A673 (cell line): ENCODE results near the gene ESRRB. TPM values are rescaled to one million over a fixed set of nuclear protein-coding genes. Genes with fewer than 3 reads are reported as not detected.
A peak's percentile ranks its signal among the peaks of the same experiment; 100 is the strongest.

Experiments used
- BruUV-seq: library from RNA; stranded (reverse); fragments of 400-500 nt; replicated peaks from 2 replicates; lab custom pipeline; 2021; lab: Mats Ljungman, UMichigan
- CTCF ChIA-PET: fragments of 300-600 bp; sonication (Branson Sonifier 250); formaldehyde crosslinking; loops from one replicate; lab custom pipeline; 2022; ENCODE audit warnings: antibody characterized with exemption; lab: Charles Lee
- POLR2A ChIA-PET: fragments of 300-600 bp; sonication (Branson Sonifier 250); formaldehyde crosslinking; loops from one replicate; lab custom pipeline; 2022; ENCODE audit warnings: antibody characterized with exemption; ENCODE audit not compliant: low non-redundant PET; lab: Charles Lee
- DNase-seq: peaks from one replicate; pipeline ENCODE4 v3.0.0-alpha.2; 2015; ENCODE audit warnings: low spot score
- H3K27ac ChIP-seq: fragments of 200-600 bp; sonication (generic); 2 replicates; pipeline ENCODE4 v1.5.1; 2016; ENCODE audit warnings: mixed run types, low read depth, mild to moderate bottlenecking, mixed read lengths, antibody characterized with exemption, low read length; ENCODE audit not compliant: poor library complexity, severe bottlenecking
- H3K27me3 ChIP-seq: fragments of 200-600 bp; sonication (generic); replicated peaks from 2 replicates; pipeline ENCODE4 v1.6.1; 2017; ENCODE audit warnings: mixed run types, low read depth, mild to moderate bottlenecking, mixed read lengths, antibody characterized with exemption, low read length; ENCODE audit not compliant: insufficient read depth, poor library complexity
- H3K36me3 ChIP-seq: fragments of 200-600 bp; sonication (generic); 2 replicates; pipeline ENCODE4 v1.6.1; 2016; ENCODE audit warnings: mixed run types, mild to moderate bottlenecking, mixed read lengths, antibody characterized with exemption, low read length; ENCODE audit not compliant: insufficient read depth, poor library complexity, severe bottlenecking
- H3K4me1 ChIP-seq: fragments of 200-600 bp; sonication (generic); 2 replicates; pipeline ENCODE4 v1.6.1; 2017; ENCODE audit warnings: mixed run types, mild to moderate bottlenecking, mixed read lengths, antibody characterized with exemption, low read length; ENCODE audit not compliant: insufficient read depth, poor library complexity, severe bottlenecking
- H3K4me3 ChIP-seq: fragments of 200-600 bp; sonication (generic); 2 replicates; pipeline ENCODE4 v1.5.1; 2016; ENCODE audit warnings: low read depth, mixed run types, mild to moderate bottlenecking, mixed read lengths, low read length; ENCODE audit not compliant: poor library complexity, severe bottlenecking
- H3K9me3 ChIP-seq: fragments of 200-600 bp; sonication (generic); 2 replicates; pipeline ENCODE4 v1.6.1; 2016; ENCODE audit warnings: mixed run types, low read depth, mild to moderate bottlenecking, mixed read lengths, antibody characterized with exemption, low read length; ENCODE audit not compliant: poor library complexity, severe bottlenecking
- EZH2 ChIP-seq: fragments of 200-600 bp; sonication (generic); IDR thresholded peaks from 2 replicates; pipeline ENCODE4 v1.6.1; 2017; ENCODE audit warnings: borderline replicate concordance, low read depth, mild to moderate bottlenecking, mixed read lengths, antibody characterized with exemption, low read length; ENCODE audit not compliant: poor library complexity, severe bottlenecking
- intact Hi-C: fragments of 100-400 bp; cut with micrococcal nuclease; formaldehyde crosslinking; loops from one replicate; pipeline ENCODE4 v1.10.0; 2022; ENCODE audit not compliant: unreplicated experiment
- total RNA-seq: library from RNA; stranded (reverse); gene quantifications from 2 replicates; pipeline ENCODE4 v1.2.3, GENCODE V29; 2021
- TF ChIP-seq, protein P1 (sequence below): fragments of 300-800, 200-600 bp; sonication (generic); conservative IDR thresholded peaks from 2 replicates; pipeline ENCODE4 v1.5.1; 2017; ENCODE audit warnings: low read depth, mild to moderate bottlenecking, antibody characterized with exemption, low read length, moderate library complexity, mixed read lengths

Gene ESRRB
- total RNA-seq, 1 experiment from 2014 or later: 0.47 TPM

DNA sequence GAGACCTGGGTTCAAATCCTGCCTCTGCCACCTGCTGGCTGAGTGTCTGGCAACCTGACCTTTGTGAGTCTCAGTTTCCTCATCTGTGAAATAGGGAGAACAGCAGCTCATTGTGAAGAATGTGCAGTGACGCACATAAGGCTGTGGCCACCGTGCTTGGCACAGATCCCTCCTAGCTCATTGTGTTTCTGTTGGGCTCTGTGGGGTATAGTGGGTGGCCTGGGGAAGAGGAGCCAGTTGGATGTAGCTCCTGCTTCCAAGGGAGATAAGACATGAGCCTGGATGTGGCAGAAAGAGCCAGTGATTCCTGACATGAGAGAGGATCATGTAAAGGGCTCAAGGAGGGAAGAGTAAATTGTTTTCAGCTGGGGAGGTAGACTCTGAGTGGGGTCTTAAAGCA, 120.0 kb downstream of the ESRRB start:
- Histone ChIP-seq H3K4me3 (no peak overlapping the region), H3K27ac (no peak overlapping the region), H3K27me3 (no peaks in the 10 kb centered on the region), H3K4me1 (no peaks in the 10 kb centered on the region), H3K36me3 (no peaks in the 10 kb centered on the region), H3K9me3 (no peaks in the 10 kb centered on the region)
- ChIA-PET CTCF (interaction anchor here (0.6 kb wide), 1 partner anchor 9 kb away, joined by 3 read pairs; no protein-coding TSS in a partner anchor), POLR2A (no interaction called here)
- no TSS peak for BruUV-seq
- intact Hi-C loops: no loop called here
- TF ChIP-seq, protein P1, sequence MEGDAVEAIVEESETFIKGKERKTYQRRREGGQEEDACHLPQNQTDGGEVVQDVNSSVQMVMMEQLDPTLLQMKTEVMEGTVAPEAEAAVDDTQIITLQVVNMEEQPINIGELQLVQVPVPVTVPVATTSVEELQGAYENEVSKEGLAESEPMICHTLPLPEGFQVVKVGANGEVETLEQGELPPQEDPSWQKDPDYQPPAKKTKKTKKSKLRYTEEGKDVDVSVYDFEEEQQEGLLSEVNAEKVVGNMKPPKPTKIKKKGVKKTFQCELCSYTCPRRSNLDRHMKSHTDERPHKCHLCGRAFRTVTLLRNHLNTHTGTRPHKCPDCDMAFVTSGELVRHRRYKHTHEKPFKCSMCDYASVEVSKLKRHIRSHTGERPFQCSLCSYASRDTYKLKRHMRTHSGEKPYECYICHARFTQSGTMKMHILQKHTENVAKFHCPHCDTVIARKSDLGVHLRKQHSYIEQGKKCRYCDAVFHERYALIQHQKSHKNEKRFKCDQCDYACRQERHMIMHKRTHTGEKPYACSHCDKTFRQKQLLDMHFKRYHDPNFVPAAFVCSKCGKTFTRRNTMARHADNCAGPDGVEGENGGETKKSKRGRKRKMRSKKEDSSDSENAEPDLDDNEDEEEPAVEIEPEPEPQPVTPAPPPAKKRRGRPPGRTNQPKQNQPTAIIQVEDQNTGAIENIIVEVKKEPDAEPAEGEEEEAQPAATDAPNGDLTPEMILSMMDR: no peak
- TF ChIP-seq EZH2: no peak
- no peak for DNase-seq

DNA sequence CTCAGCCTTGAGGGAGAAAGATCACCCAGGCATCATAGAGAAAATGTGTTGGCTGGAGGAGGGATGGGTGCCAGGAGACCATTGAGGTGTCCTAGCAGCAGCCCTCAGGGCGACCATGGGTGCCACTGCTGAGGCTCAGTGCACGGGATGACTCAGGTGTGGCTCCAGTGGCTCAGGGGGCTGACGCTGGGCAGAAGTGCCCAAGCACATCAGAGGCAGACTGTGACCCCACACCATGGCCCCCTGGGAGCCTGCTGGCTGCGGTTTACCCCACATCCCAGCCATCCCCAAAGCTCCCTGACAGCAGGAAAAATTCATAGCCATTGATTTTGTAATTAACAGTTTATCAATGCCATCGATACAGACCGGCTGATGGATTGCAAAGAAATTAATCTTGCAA, 120.7 kb downstream of the ESRRB start:
- H3K4me1 ChIP-seq: no peaks in the 10 kb centered on the region
- H3K27me3 ChIP-seq: no peaks in the 10 kb centered on the region
- no peak overlapping the region for H3K4me3 ChIP-seq
- CTCF ChIA-PET: no interaction called here
- no peaks in the 10 kb centered on the region for H3K36me3 ChIP-seq
- no TSS peak for BruUV-seq
- intact Hi-C loops: no loop called here
- POLR2A ChIA-PET: no interaction called here
- H3K9me3 ChIP-seq: no peaks in the 10 kb centered on the region
- no peak overlapping the region for H3K27ac ChIP-seq
- DNase-seq: no peak
- TF ChIP-seq EZH2: no peak
- TF ChIP-seq, protein P1: no peak

DNA sequence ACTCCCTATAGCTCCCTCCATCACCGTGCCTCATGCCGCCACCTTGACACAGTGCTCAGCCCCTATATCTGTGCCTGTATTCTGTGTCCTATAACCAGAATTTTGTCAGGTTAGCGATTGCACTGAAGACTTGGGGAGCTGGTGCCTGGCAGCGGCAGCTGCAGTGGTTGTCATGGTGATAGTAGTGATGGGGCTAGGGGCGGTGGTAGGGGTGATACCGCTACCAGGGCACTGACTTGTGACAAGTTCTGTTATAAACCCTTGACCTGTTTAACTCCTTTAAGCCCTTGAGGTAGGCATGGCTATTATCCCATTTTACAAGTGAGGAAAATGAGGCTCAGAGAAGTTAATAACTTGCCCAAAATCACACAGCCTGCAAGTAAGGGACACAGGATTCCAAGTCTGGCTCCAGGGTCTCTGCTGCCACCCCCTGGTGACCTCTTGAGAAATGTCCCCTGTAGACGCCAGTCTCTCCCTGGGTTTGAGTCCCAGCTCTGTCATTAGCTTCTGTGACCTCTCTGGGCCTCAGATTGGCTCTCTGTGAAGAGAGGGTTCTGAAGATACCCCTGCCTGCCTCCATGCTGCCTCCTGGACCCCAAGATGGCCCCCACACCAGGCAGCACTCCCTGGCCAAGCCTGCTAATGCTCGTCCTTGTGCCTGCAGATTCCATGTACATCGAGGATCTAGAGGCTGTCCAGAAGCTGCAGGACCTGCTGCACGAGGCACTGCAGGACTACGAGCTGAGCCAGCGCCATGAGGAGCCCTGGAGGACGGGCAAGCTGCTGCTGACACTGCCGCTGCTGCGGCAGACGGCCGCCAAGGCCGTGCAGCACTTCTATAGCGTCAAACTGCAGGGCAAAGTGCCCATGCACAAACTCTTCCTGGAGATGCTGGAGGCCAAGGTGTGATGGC, 121.9 kb downstream of the ESRRB start:
- DNase-seq: peak; percentile 30
- Histone ChIP-seq H3K9me3 (no peaks in the 10 kb centered on the region), H3K27me3 (no peaks in the 10 kb centered on the region), H3K4me1 (no peaks in the 10 kb centered on the region), H3K4me3 (no peak overlapping the region), H3K27ac (no peak overlapping the region), H3K36me3 (no peaks in the 10 kb centered on the region)
- intact Hi-C loops: no loop called here
- POLR2A ChIA-PET: no interaction called here
- TF ChIP-seq, protein P1: peak; percentile 35; the same call in 1 of the 2 replicates
- TF ChIP-seq EZH2: no peak
- CTCF ChIA-PET: no interaction called here
- BruUV-seq: no TSS peak
